Activated CD4-positive, alpha-beta T cell treated with anti-CD3 and anti-CD28 coated beads for 24 hours (primary cell): ENCODE data around the gene PTPRD.
"Not testable (repeated sequence)": the region's sequence is repeated elsewhere in the genome, so short reads cannot be mapped to it uniquely, and the experiment has no call there.

Experiments
- DNase-seq, 2 donors: peaks; one replicate each; pipeline ENCODE4 v3.0.0-alpha.2; 2020; ENCODE audit warnings: low read depth in 2 of 2

The PTPRD gene

DNA sequence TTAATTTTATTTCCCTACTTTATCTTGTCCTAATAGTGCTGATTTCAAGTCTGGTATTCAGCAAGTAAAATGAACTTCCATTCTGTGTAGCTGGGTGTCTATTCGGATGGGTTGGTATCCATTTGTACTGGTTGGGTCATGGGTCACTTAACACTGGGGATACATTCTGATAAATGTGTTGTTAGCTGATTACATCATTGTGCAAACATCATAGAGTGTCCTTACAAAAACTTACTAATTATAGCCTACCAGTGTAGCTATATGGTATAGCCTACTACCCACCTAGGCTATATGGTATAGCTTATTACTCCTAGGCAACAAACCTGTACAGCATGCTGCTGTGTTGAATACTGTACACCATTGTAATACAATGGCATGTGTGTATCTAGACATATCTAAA, 1439.5 kb downstream of the PTPRD start:
- DNase-seq: no peak

- DNase-seq: no peak
These were observed 1442.2 kb downstream of the PTPRD start for GRCh38 chr9:9170439-9171134.

DNA sequence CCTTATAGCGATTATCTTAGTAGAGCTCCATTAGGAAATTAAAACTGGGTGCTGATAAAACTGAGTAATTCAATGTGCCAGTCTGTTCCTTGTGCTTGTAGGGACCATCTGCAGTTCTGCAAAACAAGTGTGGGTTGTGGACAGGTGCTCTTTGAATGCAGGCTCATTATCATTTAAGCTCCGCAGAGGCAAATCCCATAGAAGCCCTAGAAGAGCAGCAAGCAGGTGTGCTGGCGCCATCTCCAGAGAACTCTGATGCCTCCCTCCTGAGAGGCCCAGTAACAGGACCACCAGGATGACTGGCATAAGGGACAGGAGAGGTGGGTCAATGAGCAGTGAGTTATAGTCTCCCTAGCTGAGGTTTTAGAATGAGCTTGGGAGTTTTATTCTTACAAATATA, 1470.8 kb downstream of the PTPRD start:
- DNase-seq: no peak

GRCh38 chr9:9133526-9133925, 1479.3 kb downstream of the PTPRD start:
- DNase-seq: no peak

- DNase-seq: no peak
These were observed 1488.2 kb downstream of the PTPRD start for GRCh38 chr9:9124616-9125015.

- DNase-seq: no peak
These were observed 1490.4 kb downstream of the PTPRD start for GRCh38 chr9:9122230-9122875.

GRCh38 chr9:9117866-9118265, 1494.9 kb downstream of the PTPRD start:
- no peak for DNase-seq

GRCh38 chr9:9112001-9112720, 1500.6 kb downstream of the PTPRD start:
- no peak for DNase-seq

- DNase-seq: no peak
These were observed 1504.2 kb downstream of the PTPRD start for GRCh38 chr9:9108641-9109040.

DNA sequence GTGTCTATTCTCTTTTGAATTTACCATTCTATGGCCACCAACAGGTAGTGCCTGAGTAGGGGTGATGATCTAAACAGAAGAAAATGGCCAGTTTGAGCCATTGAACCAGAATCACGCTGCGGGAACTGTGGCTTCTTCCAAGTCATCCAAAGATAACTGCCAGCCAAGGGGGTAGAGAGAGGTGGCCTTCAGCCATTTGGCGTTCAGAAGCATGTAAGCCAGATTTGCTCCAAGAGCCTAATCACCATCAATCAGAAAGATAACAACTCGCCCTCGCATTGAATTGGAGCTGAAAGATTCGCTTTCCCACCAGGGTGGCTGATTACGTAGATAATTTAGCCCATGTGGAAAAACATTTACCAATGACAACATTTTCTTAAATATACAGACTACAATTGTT, 1510.5 kb downstream of the PTPRD start:
- no peak for DNase-seq

GRCh38 chr9:9100070-9100469, 1512.7 kb downstream of the PTPRD start:
- no peak for DNase-seq

DNA sequence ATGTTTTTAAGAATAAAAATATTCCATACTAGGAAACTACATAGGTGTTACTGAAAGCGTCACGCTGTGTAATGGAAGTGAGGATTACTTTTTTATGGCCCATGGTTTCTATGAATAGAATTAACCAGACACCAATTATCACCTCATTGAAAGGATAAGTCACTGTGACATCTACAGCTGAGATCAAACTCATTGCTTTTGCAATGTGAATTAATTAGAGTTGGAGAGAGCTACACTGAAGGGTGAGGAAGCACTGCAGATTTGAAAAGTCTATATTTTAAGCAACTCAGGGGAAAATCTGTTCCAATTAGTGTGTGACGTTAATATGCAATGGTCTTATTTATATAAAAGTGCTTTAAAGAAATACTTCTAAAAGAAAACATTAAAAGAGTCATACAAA, 1513.2 kb downstream of the PTPRD start:
- DNase-seq: no peak

- not testable (repeated sequence) for DNase-seq
These were observed 1515.5 kb downstream of the PTPRD start for GRCh38 chr9:9097254-9097653.

DNA sequence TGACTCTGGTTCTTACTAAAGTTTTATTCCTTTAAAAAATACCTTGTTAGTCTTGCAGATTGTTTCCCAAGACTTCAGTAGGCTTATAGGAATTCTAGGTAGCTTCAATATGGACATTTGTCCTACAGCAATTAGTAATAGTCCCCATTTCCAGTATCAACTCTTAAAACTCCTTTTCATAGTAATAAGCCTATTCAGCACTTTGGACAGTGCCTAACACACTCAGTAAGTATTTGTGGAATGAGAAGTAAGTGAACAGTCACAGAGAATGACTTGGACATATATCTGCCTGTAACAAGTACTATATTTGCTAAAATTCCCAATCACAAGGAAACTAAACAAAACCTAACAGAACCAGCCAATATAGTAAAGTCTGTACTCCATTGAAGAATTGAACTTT, 1521.4 kb downstream of the PTPRD start:
- no peak for DNase-seq

- no peak for DNase-seq
These were observed 1533.3 kb downstream of the PTPRD start for GRCh38 chr9:9079473-9079872.

DNA sequence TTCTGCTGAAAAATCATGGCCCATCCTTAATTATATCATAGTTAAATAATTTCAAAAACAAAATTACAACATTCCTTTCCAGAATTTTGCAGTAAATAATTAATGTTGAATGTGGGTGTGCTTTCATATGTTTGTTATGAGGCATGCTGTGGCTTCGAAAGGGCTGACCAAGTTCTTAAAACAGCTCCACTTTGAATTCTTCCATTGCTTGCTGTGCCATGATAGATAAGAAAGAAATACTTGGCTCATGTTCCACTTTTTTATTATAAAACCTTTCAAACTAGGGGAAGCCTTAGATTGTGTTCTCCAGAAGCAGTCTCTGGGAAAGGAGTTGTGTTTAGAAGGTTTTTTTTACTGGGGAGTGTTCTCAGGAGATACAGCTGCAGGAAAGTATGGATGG, 1534.5 kb downstream of the PTPRD start:
- DNase-seq: no peak

- no peak for DNase-seq
These were observed 1551.2 kb downstream of the PTPRD start for GRCh38 chr9:9061627-9062026.

DNA sequence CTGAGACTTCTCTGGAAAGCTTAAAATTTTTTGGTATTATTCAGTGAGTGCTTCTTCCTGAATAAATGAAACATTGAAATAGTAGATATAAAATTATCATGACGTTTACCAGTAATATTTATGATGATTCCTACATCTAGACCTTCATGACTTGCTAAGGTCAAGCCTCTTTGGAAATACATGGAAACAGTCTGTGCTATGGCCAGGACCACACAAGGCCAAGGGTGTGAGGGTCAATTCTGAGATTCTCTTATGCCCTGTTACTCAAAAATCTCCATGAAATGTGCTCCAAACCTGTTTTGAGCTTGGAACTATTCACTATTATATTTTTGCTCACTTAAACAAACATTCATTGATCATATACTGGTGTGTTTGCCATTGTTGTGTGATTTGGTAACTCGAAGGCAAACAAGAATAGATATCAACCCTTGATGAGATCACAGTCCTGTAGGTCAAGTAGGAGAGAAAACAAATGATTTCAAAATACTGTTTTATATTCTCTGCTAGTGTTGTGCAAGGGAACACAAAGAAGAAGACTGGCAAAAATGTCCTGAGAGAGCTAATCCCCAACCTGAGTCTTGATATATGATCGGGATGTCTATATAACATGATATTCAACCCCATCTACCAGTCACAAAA, 1558.3 kb downstream of the PTPRD start:
- DNase-seq: no peak

GRCh38 chr9:9045572-9045971, 1567.2 kb downstream of the PTPRD start:
- DNase-seq: no peak

- no peak for DNase-seq
These were observed 1567.7 kb downstream of the PTPRD start for GRCh38 chr9:9045072-9045471.

GRCh38 chr9:9043788-9044187, 1569.0 kb downstream of the PTPRD start:
- DNase-seq: not testable (repeated sequence)

DNA sequence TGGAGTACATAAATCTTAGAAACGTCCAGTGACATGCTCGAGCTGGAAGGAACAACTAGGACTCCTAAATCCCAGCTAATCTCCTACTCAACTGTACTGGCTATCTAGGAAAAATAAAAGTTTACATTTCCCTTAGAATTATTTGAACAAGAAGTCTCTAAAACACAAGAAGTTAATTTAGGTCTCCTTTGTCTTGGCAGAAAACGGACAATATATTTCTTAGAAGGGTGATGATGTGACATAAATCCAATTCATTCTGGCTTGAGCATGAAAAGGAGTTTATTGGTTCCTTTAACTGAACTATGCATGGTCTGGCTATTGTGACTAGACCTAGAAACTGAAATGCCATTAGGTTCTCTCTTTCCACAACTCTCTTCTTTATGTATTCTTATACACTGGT, 1571.0 kb downstream of the PTPRD start:
- DNase-seq: no peak

DNA sequence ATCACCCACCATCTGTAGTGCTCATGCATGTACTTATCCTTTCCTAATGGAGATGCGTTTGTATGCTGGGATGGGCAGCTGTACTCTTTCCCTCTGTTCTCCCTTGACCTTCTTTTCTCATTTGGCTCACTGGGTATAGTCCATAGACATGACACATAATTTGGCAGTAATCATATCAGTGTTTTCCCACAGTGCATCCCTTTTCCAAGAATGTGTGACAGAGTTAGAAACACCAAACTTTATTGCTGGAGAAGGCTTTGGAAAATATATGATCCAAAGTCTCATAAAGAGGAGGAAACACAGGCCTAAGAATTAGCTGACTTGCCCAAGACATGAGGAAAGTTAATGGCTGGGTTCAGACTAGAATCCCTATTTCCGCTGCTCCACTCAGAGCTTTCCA, 1579.8 kb downstream of the PTPRD start:
- DNase-seq: no peak
